ENCODE measurements around the gene RBKS. TPM values are rescaled to one million over a fixed set of nuclear protein-coding genes. Genes with fewer than 3 reads are reported as not detected.
A peak's percentile ranks its signal among the peaks of the same experiment; 100 is the strongest.

Gene RBKS
- total RNA-seq, 1 donor from 2014 or later: 0.79 TPM

DNA sequence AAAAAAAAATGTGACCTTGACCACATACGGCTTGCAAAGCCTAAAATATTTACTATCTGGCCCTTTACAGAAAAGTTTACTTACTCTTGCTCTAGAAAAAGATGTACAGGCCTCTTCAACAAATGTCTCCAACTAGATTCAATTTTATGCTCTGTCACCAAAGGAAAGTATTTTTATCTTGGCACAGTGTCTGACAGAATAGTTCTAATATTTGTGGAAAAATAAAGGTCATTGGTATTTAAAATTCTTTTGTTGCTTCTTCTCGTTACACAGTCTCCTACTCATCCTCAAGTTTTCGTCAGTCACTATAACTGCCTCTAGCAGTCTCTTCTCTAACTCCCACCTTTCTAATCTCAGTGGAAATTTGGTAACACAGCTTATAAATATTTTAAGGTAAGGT, 1.4 kb downstream of the RBKS start:
- no peaks in the 10 kb centered on the region for H3K36me3 Mint-ChIP-seq (ENCODE audit: low read depth)
- no peak overlapping the region for H3K27ac Mint-ChIP-seq (ENCODE audit: unreplicated experiment)
- H3K4me1 Mint-ChIP-seq: peaks cover 21% of the 10 kb centered on the region
- DNase-seq (ENCODE audit: low read depth, low spot score): no peak
- no peak overlapping the region for H3K4me3 Mint-ChIP-seq
- H3K27me3 Mint-ChIP-seq (ENCODE audit: low read depth): no peaks in the 10 kb centered on the region
- no peaks in the 10 kb centered on the region for H3K9me3 Mint-ChIP-seq
- TF ChIP-seq, protein P1, sequence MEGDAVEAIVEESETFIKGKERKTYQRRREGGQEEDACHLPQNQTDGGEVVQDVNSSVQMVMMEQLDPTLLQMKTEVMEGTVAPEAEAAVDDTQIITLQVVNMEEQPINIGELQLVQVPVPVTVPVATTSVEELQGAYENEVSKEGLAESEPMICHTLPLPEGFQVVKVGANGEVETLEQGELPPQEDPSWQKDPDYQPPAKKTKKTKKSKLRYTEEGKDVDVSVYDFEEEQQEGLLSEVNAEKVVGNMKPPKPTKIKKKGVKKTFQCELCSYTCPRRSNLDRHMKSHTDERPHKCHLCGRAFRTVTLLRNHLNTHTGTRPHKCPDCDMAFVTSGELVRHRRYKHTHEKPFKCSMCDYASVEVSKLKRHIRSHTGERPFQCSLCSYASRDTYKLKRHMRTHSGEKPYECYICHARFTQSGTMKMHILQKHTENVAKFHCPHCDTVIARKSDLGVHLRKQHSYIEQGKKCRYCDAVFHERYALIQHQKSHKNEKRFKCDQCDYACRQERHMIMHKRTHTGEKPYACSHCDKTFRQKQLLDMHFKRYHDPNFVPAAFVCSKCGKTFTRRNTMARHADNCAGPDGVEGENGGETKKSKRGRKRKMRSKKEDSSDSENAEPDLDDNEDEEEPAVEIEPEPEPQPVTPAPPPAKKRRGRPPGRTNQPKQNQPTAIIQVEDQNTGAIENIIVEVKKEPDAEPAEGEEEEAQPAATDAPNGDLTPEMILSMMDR (conservative IDR thresholded peaks at IDR 0.05): no peak

DNA sequence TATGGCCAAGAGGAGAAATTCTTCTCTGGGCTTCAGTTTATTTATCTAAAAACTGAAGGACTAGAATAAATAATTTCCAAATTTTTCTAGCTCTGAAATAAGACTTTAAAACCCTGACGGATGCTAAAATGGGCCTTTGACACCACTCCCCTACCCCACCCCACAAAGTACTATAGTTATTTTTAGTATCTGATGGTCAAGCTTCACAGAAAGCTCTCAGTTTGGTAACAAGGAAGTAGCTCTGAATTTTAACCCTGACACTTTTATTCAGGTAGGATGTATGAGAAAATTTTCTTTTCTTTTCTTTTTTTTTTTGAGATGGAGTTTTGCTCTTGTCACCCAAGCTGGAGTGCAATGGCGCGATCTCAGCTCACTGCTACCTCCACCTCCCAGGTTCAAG, 2.4 kb downstream of the RBKS start:
- H3K27ac Mint-ChIP-seq (ENCODE audit: unreplicated experiment): no peak overlapping the region
- H3K36me3 Mint-ChIP-seq (ENCODE audit: low read depth): no peaks in the 10 kb centered on the region
- TF ChIP-seq, protein P1 (conservative IDR thresholded peaks at IDR 0.05): no peak
- H3K4me1 Mint-ChIP-seq: peaks cover 21% of the 10 kb centered on the region
- no peaks in the 10 kb centered on the region for H3K27me3 Mint-ChIP-seq (ENCODE audit: low read depth)
- H3K9me3 Mint-ChIP-seq: no peaks in the 10 kb centered on the region
- no peak for DNase-seq (ENCODE audit: low read depth, low spot score)
- no peak overlapping the region for H3K4me3 Mint-ChIP-seq

DNA sequence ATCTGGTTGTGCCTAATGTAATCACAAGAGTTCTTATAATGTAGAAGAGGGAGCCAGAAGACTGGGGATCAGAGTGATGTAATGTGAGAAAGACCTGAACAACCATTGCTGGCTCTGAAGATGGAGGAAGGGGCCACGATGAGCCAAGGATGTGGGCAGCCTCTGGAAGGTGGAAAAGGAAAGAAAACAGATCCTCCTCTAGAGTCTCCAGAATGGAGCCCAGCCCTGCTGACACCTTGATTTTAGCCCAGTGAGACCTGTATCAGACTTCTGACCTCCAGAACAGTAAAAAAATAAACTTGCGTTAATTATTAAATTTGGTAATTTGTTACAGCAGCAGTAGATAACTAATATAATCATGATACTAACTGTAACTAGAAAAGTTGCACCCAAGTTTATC, 3.1 kb downstream of the RBKS start:
- TF ChIP-seq, protein P1 (conservative IDR thresholded peaks at IDR 0.05): no peak
- DNase-seq (ENCODE audit: low read depth, low spot score): no peak
- no peaks in the 10 kb centered on the region for H3K27me3 Mint-ChIP-seq (ENCODE audit: low read depth)
- H3K4me1 Mint-ChIP-seq: peaks cover 21% of the 10 kb centered on the region
- no peak overlapping the region for H3K27ac Mint-ChIP-seq (ENCODE audit: unreplicated experiment)
- no peaks in the 10 kb centered on the region for H3K9me3 Mint-ChIP-seq
- peak overlapping the region; percentile 51 for H3K4me3 Mint-ChIP-seq
- H3K36me3 Mint-ChIP-seq (ENCODE audit: low read depth): no peaks in the 10 kb centered on the region

DNA sequence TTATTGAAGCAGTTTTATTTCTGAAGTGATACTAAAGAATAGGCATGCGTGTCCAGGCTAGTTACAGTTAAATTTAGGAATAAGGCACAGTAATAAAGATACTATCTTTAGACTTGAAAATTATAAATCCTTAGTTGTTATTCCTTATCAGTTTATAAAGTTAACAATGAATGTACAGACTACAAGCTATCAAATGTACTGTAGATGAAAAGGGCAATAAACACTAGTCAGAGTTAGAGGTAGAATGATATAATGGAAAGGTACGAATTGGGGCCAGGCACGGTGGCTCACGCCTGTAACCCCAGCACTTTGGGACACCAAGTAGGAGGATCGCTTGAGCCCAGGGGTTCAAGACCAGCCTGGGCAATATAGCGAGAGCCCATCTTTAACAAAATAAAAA, 3.9 kb downstream of the RBKS start:
- H3K4me1 Mint-ChIP-seq: peaks cover 16% of the 10 kb centered on the region
- TF ChIP-seq, protein P1 (conservative IDR thresholded peaks at IDR 0.05): no peak
- no peak for DNase-seq (ENCODE audit: low read depth, low spot score)
- no peak overlapping the region for H3K27ac Mint-ChIP-seq (ENCODE audit: unreplicated experiment)
- H3K9me3 Mint-ChIP-seq: no peaks in the 10 kb centered on the region
- H3K4me3 Mint-ChIP-seq: no peak overlapping the region
- no peaks in the 10 kb centered on the region for H3K36me3 Mint-ChIP-seq (ENCODE audit: low read depth)
- H3K27me3 Mint-ChIP-seq (ENCODE audit: low read depth): no peaks in the 10 kb centered on the region

DNA sequence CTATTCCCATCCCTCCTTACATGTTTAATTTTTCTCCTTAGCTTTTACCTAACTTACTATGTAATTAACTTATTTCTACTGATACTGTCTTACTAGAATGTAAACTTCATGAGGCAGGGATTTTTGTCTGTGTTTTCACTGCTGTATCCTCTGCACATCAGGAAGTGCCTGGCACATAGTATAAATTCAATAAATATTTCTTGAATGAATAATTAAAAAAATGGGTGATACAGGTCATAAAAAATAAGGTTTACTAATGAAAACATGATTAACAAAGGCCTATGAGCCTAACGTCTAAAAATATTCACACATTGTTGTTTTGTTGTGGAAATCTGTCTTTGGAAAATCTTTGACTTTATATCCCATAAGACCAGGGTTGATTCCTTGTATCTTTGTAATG, 4.5 kb downstream of the RBKS start:
- Mint-ChIP-seq H3K27ac (ENCODE audit: unreplicated experiment) (no peak overlapping the region), H3K4me3 (no peak overlapping the region), H3K27me3 (ENCODE audit: low read depth) (no peaks in the 10 kb centered on the region), H3K9me3 (no peaks in the 10 kb centered on the region), H3K36me3 (ENCODE audit: low read depth) (no peaks in the 10 kb centered on the region), H3K4me1 (peaks cover 10% of the 10 kb centered on the region)
- TF ChIP-seq, protein P1 (conservative IDR thresholded peaks at IDR 0.05): no peak
- no peak for DNase-seq (ENCODE audit: low read depth, low spot score)

DNA sequence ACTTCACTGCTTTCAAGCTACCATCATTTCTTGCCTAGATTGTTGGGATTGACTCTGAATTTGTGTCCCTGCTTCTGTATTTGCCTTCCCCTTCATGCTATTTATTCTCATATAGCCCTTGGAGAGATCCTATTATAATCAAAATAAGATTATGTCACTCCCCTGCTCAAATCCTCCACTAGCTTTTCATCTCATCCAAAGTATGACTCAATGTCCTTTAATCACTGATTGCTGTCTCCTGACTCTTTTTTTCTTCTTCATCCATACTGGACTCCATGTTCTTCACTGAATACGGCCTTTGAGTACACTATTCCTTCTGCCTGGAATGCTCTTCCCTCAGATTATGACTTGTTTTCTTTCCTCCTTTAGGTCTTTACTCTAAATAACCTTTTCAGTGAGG, 5.0 kb downstream of the RBKS start:
- Mint-ChIP-seq H3K4me3 (no peak overlapping the region), H3K27ac (ENCODE audit: unreplicated experiment) (no peak overlapping the region)

More for the DNA sequence above, 5.0 kb downstream of the RBKS start:
- peaks cover 9% of the 10 kb centered on the region for H3K4me1 Mint-ChIP-seq
- TF ChIP-seq, protein P1 (conservative IDR thresholded peaks at IDR 0.05): no peak
- no peak for DNase-seq (ENCODE audit: low read depth, low spot score)
- H3K36me3 Mint-ChIP-seq (ENCODE audit: low read depth): no peaks in the 10 kb centered on the region
- H3K27me3 Mint-ChIP-seq (ENCODE audit: low read depth): no peaks in the 10 kb centered on the region
- H3K9me3 Mint-ChIP-seq: peaks cover 4% of the 10 kb centered on the region

All from neural crest cell (in vitro differentiated cells).